Neural crest cell (in vitro differentiated cells): ENCODE results near the gene RGR. TPM values are rescaled to one million over a fixed set of nuclear protein-coding genes. Genes with fewer than 3 reads are reported as not detected.

Experiments
- DNase-seq: peaks from one replicate; pipeline ENCODE4 v3.0.0; 2021; ENCODE audit warnings: low read depth, mixed read lengths, low spot score
- H3K27ac Mint-ChIP-seq: one replicate; pipeline ENCODE4 v1.8.0; 2021; ENCODE audit warnings: mild to moderate bottlenecking, mixed read lengths; ENCODE audit not compliant: unreplicated experiment
- H3K27me3 Mint-ChIP-seq: 2 replicates; pipeline ENCODE4 v1.8.0; 2021; ENCODE audit warnings: low read depth, mild to moderate bottlenecking, mixed read lengths
- H3K36me3 Mint-ChIP-seq: 2 replicates; pipeline ENCODE4 v1.8.0; 2021; ENCODE audit warnings: low read depth, mild to moderate bottlenecking, mixed read lengths
- H3K4me1 Mint-ChIP-seq: 2 replicates; pipeline ENCODE4 v1.8.0; 2021; ENCODE audit warnings: mixed read lengths
- H3K4me3 Mint-ChIP-seq: one replicate; pipeline ENCODE4 v1.8.0; 2021; ENCODE audit warnings: mild to moderate bottlenecking, mixed read lengths
- H3K9me3 Mint-ChIP-seq: 2 replicates; pipeline ENCODE4 v1.8.0; 2021; ENCODE audit warnings: mixed read lengths
- total RNA-seq: library from RNA; stranded (reverse); gene quantifications from 2 replicates; pipeline ENCODE4 v1.2.1, GENCODE V29; 2021
- TF ChIP-seq, protein P1 (sequence below): fragments of 200-600 bp; sonication (generic); conservative IDR thresholded peaks from 2 replicates; pipeline ENCODE4 v1.5.0; 2021; ENCODE audit warnings: antibody characterized with exemption, mild to moderate bottlenecking

Gene RGR
- total RNA-seq, 1 donor from 2014 or later = 0.23 TPM

DNA sequence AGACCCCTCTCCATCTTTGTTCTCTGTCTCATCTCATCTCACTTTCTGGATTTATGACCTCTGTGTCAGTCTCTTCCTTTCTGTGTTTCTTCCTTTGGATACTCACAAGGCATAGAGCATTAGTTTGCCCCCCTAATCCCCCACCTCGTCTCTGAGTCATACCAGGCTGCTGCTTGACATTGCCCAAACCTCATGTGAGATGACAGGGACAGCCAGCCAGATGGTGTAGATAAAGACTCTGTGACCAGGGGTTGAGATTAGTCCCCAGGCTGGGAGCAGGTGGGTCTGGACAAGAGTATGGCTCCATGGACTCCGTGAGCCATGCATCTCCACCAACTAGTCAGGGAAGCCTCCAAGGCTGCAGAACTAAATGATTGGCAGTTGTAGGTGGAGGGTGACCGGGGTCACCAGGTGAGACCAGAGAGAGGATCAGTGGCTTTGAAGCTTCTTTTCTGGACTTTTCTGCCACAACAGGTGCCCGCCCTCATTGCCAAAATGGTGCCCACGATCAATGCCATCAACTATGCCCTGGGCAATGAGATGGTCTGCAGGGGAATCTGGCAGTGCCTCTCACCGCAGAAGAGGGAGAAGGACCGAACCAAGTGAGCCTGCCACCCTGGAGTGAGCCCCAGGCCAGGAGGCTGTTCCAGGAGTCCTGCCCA is 13.3 kb downstream of the RGR start:
- TF ChIP-seq, protein P1, sequence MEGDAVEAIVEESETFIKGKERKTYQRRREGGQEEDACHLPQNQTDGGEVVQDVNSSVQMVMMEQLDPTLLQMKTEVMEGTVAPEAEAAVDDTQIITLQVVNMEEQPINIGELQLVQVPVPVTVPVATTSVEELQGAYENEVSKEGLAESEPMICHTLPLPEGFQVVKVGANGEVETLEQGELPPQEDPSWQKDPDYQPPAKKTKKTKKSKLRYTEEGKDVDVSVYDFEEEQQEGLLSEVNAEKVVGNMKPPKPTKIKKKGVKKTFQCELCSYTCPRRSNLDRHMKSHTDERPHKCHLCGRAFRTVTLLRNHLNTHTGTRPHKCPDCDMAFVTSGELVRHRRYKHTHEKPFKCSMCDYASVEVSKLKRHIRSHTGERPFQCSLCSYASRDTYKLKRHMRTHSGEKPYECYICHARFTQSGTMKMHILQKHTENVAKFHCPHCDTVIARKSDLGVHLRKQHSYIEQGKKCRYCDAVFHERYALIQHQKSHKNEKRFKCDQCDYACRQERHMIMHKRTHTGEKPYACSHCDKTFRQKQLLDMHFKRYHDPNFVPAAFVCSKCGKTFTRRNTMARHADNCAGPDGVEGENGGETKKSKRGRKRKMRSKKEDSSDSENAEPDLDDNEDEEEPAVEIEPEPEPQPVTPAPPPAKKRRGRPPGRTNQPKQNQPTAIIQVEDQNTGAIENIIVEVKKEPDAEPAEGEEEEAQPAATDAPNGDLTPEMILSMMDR = no peak
- H3K36me3 Mint-ChIP-seq = no peaks in the 10 kb centered on the region
- H3K4me1 Mint-ChIP-seq = peaks cover 5% of the 10 kb centered on the region
- DNase-seq = no peak
- no peak overlapping the region for H3K4me3 Mint-ChIP-seq
- H3K9me3 Mint-ChIP-seq = no peaks in the 10 kb centered on the region
- H3K27me3 Mint-ChIP-seq = peaks cover 9% of the 10 kb centered on the region
- no peak overlapping the region for H3K27ac Mint-ChIP-seq

- H3K27ac Mint-ChIP-seq = no peak overlapping the region
- H3K4me3 Mint-ChIP-seq = no peak overlapping the region
- H3K27me3 Mint-ChIP-seq = peaks cover 20% of the 10 kb centered on the region
- H3K36me3 Mint-ChIP-seq = no peaks in the 10 kb centered on the region
- TF ChIP-seq, protein P1 = no peak
- no peak for DNase-seq
- peaks cover 11% of the 10 kb centered on the region for H3K4me1 Mint-ChIP-seq
- H3K9me3 Mint-ChIP-seq = no peaks in the 10 kb centered on the region
These were observed 16.5 kb downstream of the RGR start for GRCh38 chr10:84261236-84261915.

DNA sequence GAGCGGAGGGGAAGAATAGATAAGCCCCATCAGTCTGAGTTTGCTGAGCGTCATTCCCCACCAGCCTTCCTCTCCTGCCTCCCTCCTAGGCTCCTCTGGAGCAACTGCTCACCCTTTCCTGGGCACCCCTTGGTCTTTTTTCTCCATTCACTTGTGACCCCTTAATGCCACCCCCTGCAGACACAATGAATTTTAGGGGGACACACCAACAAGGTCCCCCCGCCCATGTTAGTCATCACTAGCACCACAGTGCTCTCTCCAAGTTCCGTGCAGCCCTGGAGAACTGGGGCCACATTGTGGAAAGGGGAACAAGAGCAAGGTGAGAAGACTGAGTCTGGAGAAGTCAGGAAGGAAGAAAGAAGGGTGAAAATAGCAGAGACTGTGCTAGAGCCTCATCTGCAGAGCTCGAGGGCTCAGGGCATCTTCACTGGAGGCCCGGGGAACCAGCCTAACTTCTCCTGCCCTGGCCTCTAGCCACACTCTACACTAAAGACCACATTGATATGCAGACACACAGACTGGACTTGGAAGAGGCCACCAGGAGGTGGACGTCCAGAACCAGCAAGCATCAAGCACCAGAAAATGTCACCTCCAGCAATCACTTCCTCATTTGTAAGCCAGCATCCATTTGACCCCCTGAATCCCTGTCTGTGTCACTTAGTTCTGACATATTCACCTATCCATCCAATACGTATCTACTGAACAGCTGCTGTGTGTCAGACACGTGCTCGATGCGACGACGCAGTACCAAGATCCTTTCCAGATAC is 17.5 kb downstream of the RGR start:
- no peak for DNase-seq
- TF ChIP-seq, protein P1 = no peak
- H3K36me3 Mint-ChIP-seq = no peaks in the 10 kb centered on the region
- peaks cover 13% of the 10 kb centered on the region for H3K27me3 Mint-ChIP-seq
- H3K4me1 Mint-ChIP-seq = peaks cover 6% of the 10 kb centered on the region
- H3K27ac Mint-ChIP-seq = no peak overlapping the region
- H3K4me3 Mint-ChIP-seq = no peak overlapping the region
- no peaks in the 10 kb centered on the region for H3K9me3 Mint-ChIP-seq

- Mint-ChIP-seq H3K27ac (no peak overlapping the region), H3K9me3 (no peaks in the 10 kb centered on the region), H3K4me1 (peaks cover 6% of the 10 kb centered on the region), H3K4me3 (no peak overlapping the region), H3K36me3 (no peaks in the 10 kb centered on the region), H3K27me3 (peaks cover 21% of the 10 kb centered on the region)
- DNase-seq = no peak
- TF ChIP-seq, protein P1 = no peak
These were observed 18.9 kb downstream of the RGR start for GRCh38 chr10:84263716-84264115.

- DNase-seq = peak; percentile 76
- no peaks in the 10 kb centered on the region for H3K9me3 Mint-ChIP-seq
- no peak overlapping the region for H3K27ac Mint-ChIP-seq
- no peaks in the 10 kb centered on the region for H3K36me3 Mint-ChIP-seq
- TF ChIP-seq, protein P1 = peak; percentile 96
- H3K4me1 Mint-ChIP-seq = peaks cover 6% of the 10 kb centered on the region
- peaks cover 24% of the 10 kb centered on the region for H3K27me3 Mint-ChIP-seq
- H3K4me3 Mint-ChIP-seq = no peak overlapping the region
These were observed 19.8 kb downstream of the RGR start for GRCh38 chr10:84264611-84265141.
